CD4-positive, alpha-beta T cell treated with Interleukin-10 for 1 hour (primary cell): ENCODE data around the gene UNC93A.
"Not testable (repeated sequence)": the region's sequence is repeated elsewhere in the genome, so short reads cannot be mapped to it uniquely, and the experiment has no call there.

Source experiments
- DNase-seq: peaks from one replicate; pipeline ENCODE4 v3.0.0-alpha.2; 2020

Gene UNC93A

DNA sequence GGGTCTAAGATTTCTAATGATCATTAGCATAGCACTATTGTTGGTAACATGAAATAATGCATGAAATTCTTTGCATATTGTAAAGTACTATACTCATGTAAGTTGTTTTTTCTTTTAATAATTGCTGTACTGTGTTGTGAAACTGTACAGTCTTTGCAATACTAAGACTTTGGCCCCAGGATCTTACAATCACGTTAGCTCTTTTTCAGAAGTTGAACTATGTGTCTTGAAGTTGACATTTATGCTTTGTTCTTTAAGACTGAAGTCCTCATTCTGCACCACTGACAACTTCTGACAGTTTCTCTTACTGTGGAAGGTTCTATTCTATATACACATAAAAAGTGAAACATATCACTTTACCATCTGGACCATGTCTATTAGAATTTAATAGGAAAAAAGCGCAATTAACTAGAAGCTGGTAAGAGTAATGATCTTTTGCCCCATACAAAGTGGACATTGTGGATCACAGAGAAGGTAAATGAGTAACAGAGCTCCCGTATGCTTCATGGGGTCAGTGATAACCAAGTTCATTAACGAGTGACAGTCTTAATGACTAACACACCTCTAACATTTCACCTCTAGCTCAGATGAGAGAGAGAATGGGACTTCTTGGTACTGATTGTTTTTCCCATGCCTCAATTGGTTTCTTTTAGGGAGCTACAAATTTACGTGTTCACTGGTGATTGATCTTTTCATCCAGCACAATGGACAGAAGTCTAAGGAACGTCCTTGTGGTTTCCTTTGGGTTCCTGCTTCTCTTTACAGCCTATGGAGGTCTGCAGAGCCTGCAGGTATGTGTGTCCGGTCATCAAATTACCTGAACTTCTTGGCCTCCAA, at the start of gene UNC93A:
TSS of gene UNC93A (plus strand) at position 530 of the 837 bp plus-strand sequence. CDS start at position 705, 175 bp downstream.
- DNase-seq = no peak

DNA sequence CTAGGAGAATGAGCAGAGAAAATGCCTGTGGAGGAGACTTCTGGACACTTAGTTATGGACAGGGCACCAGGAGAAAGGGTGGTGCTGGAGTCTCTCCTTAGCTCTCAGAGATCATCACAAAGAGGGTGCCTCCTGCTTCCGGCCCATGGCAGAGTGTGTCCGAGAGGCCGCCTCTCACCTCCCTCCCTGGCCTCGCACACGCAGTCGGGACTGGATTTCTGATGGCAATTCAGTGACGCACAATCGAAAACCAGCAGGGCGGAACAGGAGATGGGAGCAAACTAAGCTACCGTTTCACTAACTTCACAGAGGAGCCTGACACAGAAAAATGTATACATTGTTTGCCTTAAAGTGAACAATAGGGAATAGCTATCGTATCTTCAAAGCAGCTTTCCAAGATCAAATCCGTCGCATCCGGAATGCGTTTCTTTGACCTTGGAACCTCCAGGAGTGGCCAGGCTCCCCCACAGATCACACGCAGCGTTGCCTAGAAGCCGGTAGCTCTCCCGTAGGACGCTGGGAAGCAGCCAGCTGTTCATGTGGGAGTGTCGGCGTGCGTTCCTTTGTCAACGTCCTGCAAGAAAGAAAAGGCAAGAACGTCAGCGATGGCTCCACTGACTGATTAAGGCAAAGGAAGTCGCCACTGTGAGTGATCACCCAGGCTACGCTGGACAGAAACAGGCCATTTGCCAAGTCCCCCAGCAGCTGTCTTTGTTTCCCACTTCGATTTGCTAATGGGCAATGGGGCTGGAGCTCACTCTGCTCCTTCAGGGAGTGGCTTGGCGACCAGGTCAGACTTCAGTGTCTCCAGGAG, 49.6 kb upstream of the UNC93A start:
- DNase-seq = not testable (repeated sequence)

DNA sequence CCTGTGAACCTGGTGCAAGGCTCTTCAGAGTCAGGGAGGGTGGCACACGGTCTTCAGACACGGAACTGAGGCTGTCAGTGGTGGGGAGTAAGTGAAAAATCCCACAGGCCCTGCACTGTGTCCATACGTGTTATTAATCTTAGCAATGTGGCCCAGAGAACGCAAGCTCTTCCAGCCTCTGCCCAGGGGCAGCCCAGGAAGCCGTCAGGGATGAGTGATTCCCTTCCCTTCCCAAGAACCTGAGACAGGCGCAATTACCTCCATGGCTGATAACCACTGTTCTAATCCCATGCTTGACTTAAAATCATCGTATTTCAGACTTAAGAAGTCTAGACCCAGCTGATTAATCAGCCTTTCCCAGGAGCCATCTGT, 49.0 kb upstream of the UNC93A start:
- DNase-seq = not testable (repeated sequence)

DNA sequence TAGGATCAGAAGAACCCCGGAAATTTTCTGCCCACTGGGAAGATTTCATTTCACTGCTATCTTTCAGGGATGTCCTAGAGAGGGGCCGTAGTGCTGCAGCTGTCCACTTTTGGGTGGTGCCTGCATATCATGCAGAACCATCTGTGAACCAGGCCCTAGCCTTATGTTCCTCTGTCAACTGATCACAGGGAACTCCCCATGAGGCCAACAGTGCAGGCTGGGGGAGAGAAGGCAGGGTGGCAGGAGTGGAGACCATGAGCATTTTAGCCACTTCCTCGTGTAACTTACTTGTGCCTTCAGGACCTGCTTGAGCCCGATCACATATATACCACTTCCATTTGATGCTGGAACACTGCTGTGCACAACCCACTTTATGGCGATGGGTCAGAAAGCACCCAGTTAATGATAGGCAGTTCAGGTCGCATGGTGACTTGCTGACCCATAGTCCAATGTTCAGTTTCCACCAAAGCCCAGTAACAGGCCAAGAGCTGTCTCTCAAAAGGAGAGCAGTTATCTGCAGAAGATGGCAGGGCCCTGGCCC, 48.5 kb upstream of the UNC93A start:
- not testable (repeated sequence) for DNase-seq

DNA sequence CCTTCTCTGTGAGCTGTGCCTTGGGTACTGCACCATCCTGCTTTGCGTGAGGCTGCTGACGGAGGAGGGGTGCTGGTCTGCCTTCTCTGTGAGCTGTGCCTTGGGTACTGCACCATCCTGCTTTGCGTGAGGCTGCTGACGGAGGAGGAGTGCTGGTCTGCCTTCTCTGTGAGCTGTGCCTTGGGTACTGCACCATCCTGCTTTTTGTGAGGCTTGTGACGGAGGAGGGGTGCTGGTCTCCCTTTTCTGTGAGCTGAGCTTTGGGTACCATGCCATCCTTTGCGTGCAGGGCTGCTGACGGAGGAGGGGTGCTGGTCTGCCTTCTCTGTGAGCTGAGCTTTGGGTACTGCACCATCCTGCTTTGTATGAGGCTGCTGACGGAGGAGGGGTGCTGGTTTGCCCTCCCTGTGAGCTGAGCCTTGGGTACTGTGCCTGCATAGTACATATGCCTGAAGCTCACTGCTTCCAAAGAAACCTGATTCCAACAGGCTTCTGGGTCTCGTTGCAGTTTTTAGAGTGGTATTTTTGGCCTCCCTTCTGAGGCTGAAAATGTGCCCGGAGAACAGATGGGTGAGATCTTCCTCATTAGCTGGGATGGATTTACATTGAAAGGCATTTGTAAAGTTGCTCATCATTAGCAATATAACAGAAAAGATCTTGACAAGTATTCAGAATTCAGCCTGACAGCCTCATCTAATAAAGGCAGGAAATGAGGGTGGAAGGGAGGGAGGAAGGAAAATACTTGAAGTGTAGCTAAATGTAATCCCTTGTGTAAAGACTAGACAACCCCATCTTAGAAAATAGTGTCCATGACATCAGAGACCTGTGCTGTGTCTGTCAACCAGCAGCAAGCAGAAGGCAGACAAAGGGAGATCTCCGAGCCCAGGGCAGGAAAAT, 46.8 kb upstream of the UNC93A start:
- no peak for DNase-seq

DNA sequence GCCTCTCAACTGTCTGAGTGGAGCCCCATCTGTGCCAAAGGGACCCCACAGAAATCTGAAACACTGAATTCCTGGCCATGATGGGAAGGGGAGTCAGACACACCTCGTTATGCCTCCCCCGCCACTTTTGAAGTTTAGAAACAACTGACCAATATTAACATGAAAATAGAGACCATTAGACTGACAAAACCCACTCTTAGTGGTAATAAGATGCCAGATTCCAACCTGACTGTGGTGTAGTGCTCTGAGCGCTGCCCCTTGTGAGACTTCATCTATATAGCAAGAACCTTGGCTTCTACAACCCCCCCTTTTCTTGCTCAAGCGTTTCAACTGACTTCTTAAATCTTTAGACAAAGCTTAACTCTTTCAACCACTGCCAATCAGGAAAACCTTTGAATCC, 46.1 kb upstream of the UNC93A start:
- no peak for DNase-seq

DNA sequence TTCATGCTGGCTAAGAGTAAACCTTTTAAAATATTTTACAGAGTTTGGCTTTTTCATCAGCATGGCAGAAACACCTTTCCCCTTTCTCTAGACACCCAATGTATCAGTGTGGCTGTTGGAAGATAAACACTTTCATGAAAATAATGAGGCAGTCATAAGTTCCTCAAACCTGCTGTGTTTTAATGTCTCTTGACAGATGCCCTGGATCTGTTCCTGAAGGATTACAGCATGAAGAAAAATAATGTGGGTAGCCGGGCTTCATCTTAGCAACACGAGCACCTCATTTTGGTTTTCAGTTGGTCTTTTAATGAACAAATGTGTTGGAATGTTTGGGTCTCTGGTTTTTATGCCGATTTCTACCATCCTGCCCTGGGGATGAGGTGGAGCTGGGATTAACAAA, 45.5 kb upstream of the UNC93A start:
- DNase-seq = no peak

DNA sequence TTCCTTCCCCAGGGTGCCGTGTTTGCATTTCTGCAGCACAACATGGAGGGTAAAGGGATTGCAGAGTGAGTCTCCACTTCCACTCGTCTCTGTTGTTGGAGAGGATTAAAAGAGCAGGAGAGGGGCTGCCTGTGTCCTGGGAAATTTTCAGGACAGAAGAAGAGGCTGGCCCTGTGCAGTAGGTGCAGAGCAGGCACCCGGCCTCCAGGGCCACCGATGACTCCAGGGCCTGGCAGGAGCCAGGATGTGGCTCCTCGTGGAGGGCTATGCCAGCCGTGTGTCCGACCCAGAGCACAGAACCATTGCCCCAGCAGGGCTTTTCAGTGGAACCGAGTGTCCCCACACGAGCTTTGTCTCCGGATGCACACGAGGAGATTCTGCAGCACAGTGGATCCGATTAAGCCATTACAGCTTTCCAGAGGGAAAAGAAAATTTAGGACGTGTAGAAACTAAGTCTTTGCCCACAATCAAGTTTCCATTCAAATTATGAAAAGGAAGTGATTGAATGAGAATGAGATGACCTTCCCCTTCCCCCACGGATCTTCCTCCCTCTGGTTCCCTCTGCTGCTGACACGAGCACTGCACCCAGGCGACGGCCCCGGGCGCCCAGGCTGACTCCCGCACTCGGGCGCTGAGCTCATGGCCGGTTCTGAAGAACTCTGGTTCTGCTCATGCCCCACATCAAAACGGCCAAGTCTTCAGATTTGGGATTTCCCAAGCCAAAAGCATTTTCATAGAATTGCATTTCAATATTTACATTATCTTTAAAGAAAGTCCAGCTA, 43.1 kb upstream of the UNC93A start:
- no peak for DNase-seq

DNA sequence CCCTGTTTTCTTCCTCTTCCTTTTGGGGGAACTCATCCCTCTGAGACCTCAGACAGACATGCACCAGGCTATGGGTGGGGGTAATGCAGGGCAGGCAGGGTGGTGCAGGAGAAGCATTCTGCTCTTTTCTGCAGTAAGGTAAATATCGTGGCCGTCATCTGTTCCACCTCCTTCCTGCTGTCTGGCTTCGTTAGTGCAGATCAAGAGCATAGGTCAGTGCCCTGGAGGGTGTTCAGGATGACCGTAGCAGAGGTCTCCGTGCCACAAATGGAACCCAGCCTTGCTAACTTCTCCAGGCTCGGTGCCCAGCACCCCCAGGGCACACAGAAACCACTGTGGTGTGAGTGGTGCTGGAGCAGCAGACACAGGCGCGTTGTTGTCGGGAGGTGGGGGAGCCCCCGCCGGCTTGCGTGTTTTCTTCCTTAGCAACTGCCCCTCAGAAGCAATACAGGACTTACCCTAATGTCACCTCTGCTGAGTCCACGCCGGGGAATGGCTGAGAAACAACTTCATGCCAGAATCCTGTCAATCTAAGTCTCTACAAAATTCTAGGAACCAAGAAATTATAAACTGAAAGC, 42.1 kb upstream of the UNC93A start:
- DNase-seq = not testable (repeated sequence)

DNA sequence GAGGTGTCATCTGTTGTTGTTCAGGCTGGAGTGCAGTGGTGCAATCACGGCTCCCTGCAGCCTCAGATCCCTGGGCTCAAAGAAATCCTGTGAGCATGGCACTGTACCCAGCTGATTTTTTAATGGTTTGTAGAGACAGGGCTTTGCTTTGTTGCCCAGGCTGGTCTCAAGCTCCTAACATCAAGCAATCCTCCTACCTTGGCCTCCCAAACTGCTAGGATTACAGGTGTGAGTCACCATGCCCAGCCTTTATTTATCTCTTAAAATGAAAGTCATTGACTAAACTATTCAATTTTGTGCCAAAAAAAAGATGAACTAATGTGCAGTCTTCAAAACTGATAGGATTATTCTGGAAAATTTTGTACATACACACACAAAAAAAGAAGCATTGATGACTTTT, 38.8 kb upstream of the UNC93A start:
- no peak for DNase-seq

DNA sequence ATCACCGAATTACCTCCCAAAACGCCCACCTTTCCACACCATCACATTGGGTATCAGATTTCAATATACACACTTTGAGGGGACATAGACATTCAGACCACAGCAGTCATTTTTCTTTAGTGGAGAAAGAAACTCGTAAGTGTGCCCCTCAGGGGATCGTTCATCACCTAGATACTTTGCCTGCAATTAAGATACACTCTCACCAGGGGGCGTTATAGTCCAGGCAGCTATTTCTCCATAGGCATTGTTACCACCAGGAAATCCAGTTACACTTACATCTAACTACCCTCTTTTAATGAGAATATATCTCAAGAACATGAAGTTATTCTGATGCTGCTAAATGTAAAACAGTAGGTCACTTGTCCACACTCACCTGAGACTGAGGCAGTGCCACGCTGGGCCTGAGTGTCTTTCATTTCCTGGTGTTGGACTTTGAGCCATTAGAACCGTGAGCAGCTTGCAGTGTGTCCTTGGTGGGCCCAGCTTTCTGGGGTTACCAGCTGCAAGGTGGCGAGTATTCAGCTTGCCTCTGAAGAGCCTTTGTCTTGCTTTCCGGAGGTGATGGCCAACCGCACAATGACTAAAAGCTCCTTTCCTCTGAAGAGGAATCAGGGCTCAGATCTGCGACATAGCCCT, 35.1 kb upstream of the UNC93A start:
- DNase-seq = no peak

DNA sequence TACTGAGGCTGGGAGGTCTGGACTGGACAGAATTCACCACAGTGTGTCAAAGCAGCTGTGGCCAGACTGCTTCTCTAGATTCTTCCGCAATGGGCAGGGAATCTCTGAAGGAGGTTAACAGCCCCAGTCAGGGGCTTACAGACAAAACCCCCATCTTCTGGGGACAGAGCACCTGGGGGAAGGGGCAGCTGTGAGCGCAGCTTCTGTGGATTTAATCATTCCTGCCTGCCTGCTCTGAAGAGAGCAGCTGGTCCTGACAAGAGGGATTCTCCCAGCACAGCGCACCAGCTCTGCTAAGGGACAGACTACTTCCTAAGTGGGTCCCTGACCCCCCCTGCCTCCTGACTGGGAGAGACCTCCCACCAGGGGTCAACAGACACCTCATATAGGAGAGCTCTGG, 32.5 kb upstream of the UNC93A start:
- no peak for DNase-seq

DNA sequence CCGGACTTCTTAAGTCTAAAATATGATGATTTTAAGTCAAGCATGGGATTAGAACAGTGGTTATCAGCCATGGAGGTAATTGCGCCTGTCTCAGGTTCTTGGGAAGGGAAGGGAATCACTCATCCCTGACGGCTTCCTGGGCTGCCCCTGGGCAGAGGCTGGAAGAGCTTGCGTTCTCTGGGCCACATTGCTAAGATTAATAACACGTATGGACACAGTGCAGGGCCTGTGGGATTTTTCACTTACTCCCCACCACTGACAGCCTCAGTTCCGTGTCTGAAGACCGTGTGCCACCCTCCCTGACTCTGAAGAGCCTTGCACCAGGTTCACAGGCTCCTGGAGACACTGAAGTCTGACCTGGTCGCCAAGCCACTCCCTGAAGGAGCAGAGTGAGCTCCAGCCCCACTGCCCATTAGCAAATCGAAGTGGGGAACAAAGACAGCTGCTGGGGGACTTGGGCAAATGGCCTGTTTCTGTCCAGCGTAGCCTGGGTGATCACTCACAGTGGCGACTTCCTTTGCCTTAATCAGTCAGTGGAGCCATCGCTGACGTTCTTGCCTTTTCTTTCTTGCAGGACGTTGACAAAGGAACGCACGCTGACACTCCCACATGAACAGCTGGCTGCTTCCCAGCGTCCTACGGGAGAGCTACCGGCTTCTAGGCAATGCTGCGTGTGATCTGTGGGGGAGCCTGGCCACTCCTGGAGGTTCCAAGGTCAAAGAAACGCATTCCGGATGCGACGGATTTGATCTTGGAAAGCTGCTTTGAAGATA, 24.9 kb upstream of the UNC93A start:
- not testable (repeated sequence) for DNase-seq

DNA sequence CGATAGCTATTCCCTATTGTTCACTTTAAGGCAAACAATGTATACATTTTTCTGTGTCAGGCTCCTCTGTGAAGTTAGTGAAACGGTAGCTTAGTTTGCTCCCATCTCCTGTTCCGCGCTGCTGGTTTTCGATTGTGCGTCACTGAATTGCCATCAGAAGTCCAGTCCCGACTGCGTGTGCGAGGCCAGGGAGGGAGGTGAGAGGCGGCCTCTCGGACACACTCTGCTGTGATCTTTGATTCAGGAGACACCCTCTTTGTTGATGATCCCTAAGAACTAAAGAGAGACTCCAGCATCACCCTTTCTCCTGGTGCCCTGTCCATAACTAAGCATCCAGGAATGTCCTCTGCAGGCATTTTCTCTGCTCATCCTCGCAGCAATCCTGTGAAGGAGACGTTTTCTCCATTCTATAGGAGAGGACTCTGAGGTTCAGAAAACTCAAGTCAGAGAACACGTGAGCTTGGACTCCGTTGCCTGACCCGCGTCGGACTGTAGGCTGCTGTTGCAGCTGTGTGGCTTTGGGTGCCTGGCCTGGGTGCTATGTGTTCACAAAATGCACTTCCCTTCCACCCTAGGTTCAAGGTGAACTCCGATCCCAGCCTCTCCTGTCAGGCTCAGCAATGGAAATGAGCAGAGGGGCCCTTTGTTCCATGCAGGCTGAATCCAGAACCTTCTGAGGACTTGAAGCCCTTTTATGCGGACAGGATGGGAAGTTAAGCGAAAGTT, 24.1 kb upstream of the UNC93A start:
- no peak for DNase-seq

DNA sequence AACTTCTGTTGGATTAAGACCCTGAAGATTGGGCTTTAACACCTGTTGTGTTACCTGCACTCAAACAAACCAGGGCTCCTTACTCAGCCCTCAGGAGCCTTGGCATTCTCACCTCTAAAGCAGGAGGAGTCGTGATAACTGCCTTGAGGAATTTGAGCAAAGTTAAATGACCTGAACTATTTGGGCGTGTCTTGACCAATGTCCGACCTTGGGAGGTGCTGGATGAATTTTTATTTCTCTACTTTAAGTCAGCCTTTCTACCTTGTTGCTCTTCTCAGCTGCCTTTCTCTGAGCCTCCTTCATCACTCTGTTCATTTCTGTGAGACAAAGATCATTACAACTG, 23.6 kb upstream of the UNC93A start:
- not testable (repeated sequence) for DNase-seq

DNA sequence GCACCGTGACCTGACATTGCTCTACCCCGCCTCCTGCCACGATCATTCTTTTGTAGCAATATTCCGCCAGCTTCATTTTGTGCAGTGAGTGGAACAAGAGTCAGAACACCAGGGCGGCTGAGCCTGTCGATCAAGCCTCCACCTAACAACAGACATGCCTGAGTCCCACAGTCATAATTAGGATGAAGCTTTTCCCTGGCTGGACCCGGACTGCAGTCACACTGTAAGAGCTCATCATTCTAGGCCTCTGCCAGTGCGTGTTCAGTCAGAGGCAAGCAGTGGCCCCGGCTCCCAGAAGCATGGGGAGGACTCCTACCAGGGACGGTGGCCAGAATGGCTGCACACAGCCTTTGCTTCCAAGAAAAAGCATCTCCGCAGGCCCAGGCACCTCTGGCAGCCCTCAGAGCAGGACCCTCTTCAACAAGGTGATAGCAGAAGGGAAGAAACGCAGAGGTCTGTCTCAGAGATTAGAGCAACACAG, 23.2 kb upstream of the UNC93A start:
- DNase-seq = no peak

DNA sequence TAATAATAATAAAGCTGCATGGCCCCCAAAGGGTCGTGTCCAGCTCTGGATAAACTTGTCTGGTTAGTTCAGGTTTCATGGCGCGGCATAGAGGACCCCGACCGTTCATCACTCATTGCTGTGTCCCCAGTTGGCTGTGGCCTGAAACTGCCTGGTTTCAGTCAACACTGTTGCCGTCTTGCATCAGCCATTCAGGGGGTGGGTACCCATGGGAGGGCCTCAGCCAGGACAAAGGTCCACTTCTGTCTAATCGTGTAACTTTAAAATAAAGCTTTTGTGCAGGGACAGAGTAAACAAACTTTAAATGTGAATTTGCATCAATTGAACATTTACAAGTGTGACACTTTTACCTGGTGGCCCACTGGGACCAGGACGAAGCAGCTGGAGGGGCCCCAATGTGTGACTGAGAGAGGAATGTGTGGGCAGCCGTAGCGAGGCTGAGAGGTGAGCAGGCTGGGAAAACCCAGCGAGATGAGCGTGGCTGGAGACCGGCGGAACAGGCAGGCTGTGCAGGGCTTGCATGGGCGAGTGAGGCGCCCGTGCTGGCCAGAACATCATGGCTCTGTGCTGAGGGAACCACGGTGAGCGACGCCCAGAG, 22.3 kb upstream of the UNC93A start:
- no peak for DNase-seq

DNA sequence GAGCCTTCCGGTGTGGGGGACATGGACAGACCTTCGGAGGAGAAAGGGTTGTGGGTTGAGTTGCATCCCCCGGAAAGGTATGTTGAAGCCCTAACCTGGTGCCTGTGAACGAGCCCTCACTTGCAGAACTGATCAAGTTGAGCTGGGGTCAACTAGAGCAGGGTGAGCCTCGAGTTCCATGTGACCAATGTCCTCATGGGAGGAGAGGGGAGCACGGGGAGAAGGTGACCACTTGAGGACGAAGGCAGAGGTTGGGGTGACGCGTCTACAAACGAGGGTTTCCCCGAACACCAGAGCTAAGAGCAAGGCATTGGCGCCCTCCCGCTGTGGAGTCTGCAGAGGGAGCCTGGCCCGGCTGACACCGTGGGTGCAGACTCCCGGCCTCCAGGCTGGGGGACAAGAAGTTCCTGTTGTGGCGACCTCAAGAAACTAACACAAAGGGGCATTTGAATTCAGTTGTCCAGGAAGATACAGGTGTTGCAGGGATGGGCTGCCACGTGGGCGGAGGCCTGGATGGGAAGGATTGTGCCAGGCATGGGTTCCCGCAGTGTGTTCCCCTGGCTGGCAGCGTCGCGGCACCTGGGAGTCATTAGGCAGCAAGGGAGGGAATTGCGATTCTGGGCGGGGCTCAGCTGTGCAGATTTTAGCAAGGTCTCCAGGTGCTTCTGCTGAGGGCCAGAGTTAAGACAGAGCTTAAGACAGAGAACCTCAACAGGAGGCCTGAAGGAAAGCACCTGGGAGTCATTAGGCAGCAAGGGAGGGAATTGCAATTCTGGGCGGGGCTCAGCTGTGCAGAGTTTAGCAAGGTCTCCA, 20.4 kb upstream of the UNC93A start:
- DNase-seq = no peak
